Measurements from ENCODE around the gene TRIM49D2. TPM values are rescaled to one million over a fixed set of nuclear protein-coding genes. Genes with fewer than 3 reads are reported as not detected.
"Not testable (repeated sequence)": the region's sequence is repeated elsewhere in the genome, so short reads cannot be mapped to it uniquely, and the experiment has no call there.

The TRIM49D2 gene
- not detected for total RNA-seq
- not detected for polyA plus RNA-seq
- long read RNA-seq, donor 1: 0 reads
- long read RNA-seq, donor 2: 0 reads

- DNase-seq; ATAC-seq; H3K4me1 ChIP-seq; intact Hi-C loops (cut with DNase I); H3K9me3 ChIP-seq; H3K27ac ChIP-seq; H3K4me3 ChIP-seq; H3K36me3 ChIP-seq (ENCODE audit: insufficient read depth in 1 of 2, low read depth in 1 of 2); H3K27me3 ChIP-seq (ENCODE audit: insufficient read depth in 3 of 3, low read length in 2 of 3): not testable (repeated sequence)
- 92 to 97% (median 94%) methylated on average over 2 of the region's 6 CpGs for WGBS, 3 donors
Measured at GRCh38 chr11:89923764-89924163, at the start of gene TRIM49D2. TRIM49D2 (plus strand) TSS chr11:89924064; CDS start chr11:89926762, 2,698 bp downstream.

- 83 to 94% (median 92%) methylated on average over 5 to 6 of the region's 6 CpGs for WGBS, 3 donors
- H3K9me3 ChIP-seq; H3K27me3 ChIP-seq (ENCODE audit: insufficient read depth in 3 of 3, low read length in 2 of 3); H3K27ac ChIP-seq; DNase-seq; H3K4me3 ChIP-seq; ATAC-seq; intact Hi-C loops (cut with DNase I); H3K4me1 ChIP-seq; H3K36me3 ChIP-seq (ENCODE audit: insufficient read depth in 1 of 2, low read depth in 1 of 2): not testable (repeated sequence)
Measured at GRCh38 chr11:89877511-89877910, 46.4 kb upstream of the TRIM49D2 start.

GRCh38 chr11:89893245-89893644, 30.6 kb upstream of the TRIM49D2 start:
- H3K36me3 ChIP-seq (ENCODE audit: insufficient read depth in 1 of 2, low read depth in 1 of 2); H3K9me3 ChIP-seq; H3K27ac ChIP-seq; intact Hi-C loops (cut with DNase I); DNase-seq; H3K4me3 ChIP-seq; H3K4me1 ChIP-seq; H3K27me3 ChIP-seq (ENCODE audit: insufficient read depth in 3 of 3, low read length in 2 of 3); ATAC-seq: not testable (repeated sequence)
- 75 to 94% (median 86%) methylated on average over 2 of the region's 3 CpGs for WGBS, 3 donors

- H3K4me3 ChIP-seq; ATAC-seq; H3K36me3 ChIP-seq (ENCODE audit: insufficient read depth in 1 of 2, low read depth in 1 of 2); H3K27ac ChIP-seq; H3K4me1 ChIP-seq; intact Hi-C loops (cut with DNase I); DNase-seq; H3K27me3 ChIP-seq (ENCODE audit: insufficient read depth in 3 of 3, low read length in 2 of 3); H3K9me3 ChIP-seq: not testable (repeated sequence)
- 75 to 88% (median 87%) methylated on average over 4 to 8 of the region's 14 CpGs for WGBS, 3 donors
Measured at GRCh38 chr11:89900809-89901208, 23.1 kb upstream of the TRIM49D2 start.

- Histone ChIP-seq H3K27ac (no peak within 1 kb of the TSS), H3K4me3 (no peak within 1 kb of the TSS), H3K27me3 (ENCODE audit: insufficient read depth in 3 of 3, low read length in 2 of 3) (no peaks in the 10 kb centered on the region), H3K4me1 (no peaks in the 10 kb centered on the region), H3K9me3 (no peaks in the 10 kb centered on the region), H3K36me3 (ENCODE audit: insufficient read depth in 1 of 2, low read depth in 1 of 2) (no peaks in the 10 kb centered on the region)
- DNase-seq (no peak), ATAC-seq (no peak)
- 49 to 53% (median 53%) methylated on average over 3 of the region's 3 CpGs for WGBS, 3 donors
- intact Hi-C loops (cut with DNase I): no loop called here
- no peak for TF ChIP-seq CTCF (IDR thresholded peaks at IDR 0.05)
Measured at GRCh38 chr11:89922195-89922660, 1.6 kb upstream of the TRIM49D2 start, which contains the start of gene TRIM49D1. TRIM49D1 (minus strand) TSS chr11:89922245; CDS start chr11:89917710, 4,535 bp downstream.

GRCh38 chr11:89960833-89961232, 37.0 kb downstream of the TRIM49D2 start:
- H3K9me3 ChIP-seq; H3K27ac ChIP-seq; H3K27me3 ChIP-seq (ENCODE audit: insufficient read depth in 3 of 3, low read length in 2 of 3); H3K4me1 ChIP-seq; H3K4me3 ChIP-seq; H3K36me3 ChIP-seq (ENCODE audit: insufficient read depth in 1 of 2, low read depth in 1 of 2); ATAC-seq; DNase-seq; intact Hi-C loops (cut with DNase I): not testable (repeated sequence)
- WGBS, 3 donors: 91 to 98% (median 92%) methylated on average over 3 to 5 of the region's 6 CpGs

GRCh38 chr11:89965737-89966136, 41.9 kb downstream of the TRIM49D2 start, which contains the start of gene TRIM64:
TRIM64 (plus strand) TSS chr11:89966037; CDS start chr11:89968504, 2,467 bp downstream.
- H3K36me3 ChIP-seq (ENCODE audit: insufficient read depth in 1 of 2, low read depth in 1 of 2); H3K27me3 ChIP-seq (ENCODE audit: insufficient read depth in 3 of 3, low read length in 2 of 3); intact Hi-C loops (cut with DNase I); ATAC-seq; H3K27ac ChIP-seq; H3K4me3 ChIP-seq; H3K9me3 ChIP-seq; H3K4me1 ChIP-seq; DNase-seq: not testable (repeated sequence)
- WGBS, 3 donors: no CpG with 5 or more reads among the region's 4 CpGs

Other genes with a start within 250 kb of the TRIM49D2 start
- not detected for gene TRIM77, start 213.8 kb upstream of the TRIM49D2 start, total RNA-seq
- gene TRIM77, start 213.8 kb upstream of the TRIM49D2 start, polyA plus RNA-seq: not detected
- not detected for gene TRIM49, start 115.5 kb upstream of the TRIM49D2 start, total RNA-seq
- gene TRIM49, start 115.5 kb upstream of the TRIM49D2 start, polyA plus RNA-seq: not detected
- gene TRIM64B, start 45.6 kb upstream of the TRIM49D2 start, total RNA-seq: not detected
- gene TRIM64B, start 45.6 kb upstream of the TRIM49D2 start, polyA plus RNA-seq: not detected
- gene TRIM49D1, start 1.8 kb upstream of the TRIM49D2 start, total RNA-seq: not detected
- gene TRIM49D1, start 1.8 kb upstream of the TRIM49D2 start, polyA plus RNA-seq: not detected
- not detected for gene TRIM64, start 42.0 kb downstream of the TRIM49D2 start, total RNA-seq
- not detected for gene TRIM64, start 42.0 kb downstream of the TRIM49D2 start, polyA plus RNA-seq
- gene TRIM49C, start 107.0 kb downstream of the TRIM49D2 start, total RNA-seq: not detected
- gene TRIM49C, start 107.0 kb downstream of the TRIM49D2 start, polyA plus RNA-seq: not detected
- gene UBTFL1, start 161.9 kb downstream of the TRIM49D2 start, total RNA-seq: not detected
- not detected for gene UBTFL1, start 161.9 kb downstream of the TRIM49D2 start, polyA plus RNA-seq
- 1 to 10 TPM in 1 of 4 donors, under 1 TPM in 3; 0.32 to 1.4 (median 0.61) TPM for gene NAALAD2, start 210.6 kb downstream of the TRIM49D2 start, total RNA-seq
- under 1 TPM; 0.20 to 0.45 (median 0.39) TPM for gene NAALAD2, start 210.6 kb downstream of the TRIM49D2 start, polyA plus RNA-seq